T-helper 2 cell treated with Interferon-gamma antibody and Interleukin-4, amounts not matched to agents 100 ng/mL and 5 ng/mL, for 36 hours (primary cell): Measurements from ENCODE around the gene NR0B2. TPM values are rescaled to one million over a fixed set of nuclear protein-coding genes. Genes with fewer than 3 reads are reported as not detected.

ENCODE experiments used
- intact Hi-C: fragments of 100-400 bp; cut with micrococcal nuclease; formaldehyde crosslinking; loops from one replicate; pipeline ENCODE4 v1.15.1; 2023
- total RNA-seq: library from RNA; stranded (reverse); gene quantifications from 2 replicates; pipeline ENCODE4 v1.2.3, GENCODE V29; 2022

Gene NR0B2
- total RNA-seq, 1 donor from 2014 or later: not detected

GRCh38 chr1:26938004-26938658, 24.4 kb upstream of the NR0B2 start:
- intact Hi-C loops: no loop called here

GRCh38 chr1:26936823-26937222, 23.0 kb upstream of the NR0B2 start:
- intact Hi-C loops: no loop called here

DNA sequence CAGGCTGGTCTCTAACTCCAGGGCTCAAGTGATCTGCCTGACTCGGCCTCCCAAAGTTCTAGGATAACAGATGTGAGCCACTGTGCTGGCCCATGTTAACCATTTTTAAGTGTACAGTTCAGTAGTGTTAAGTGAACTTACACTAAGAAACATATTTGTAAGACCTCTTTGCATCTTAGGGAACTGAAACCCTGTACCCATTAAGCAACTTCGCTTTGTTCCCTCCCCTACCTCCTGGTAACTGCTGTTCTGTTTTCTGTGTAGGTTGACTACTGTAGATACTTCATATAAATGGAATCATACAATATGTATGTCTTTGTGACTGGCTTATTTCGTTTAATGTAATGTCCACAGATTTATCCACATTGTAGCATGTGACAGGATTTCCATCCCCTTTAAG, 18.8 kb upstream of the NR0B2 start:
- intact Hi-C loops: no loop called here

- intact Hi-C loops: no loop called here
These were observed 9.9 kb upstream of the NR0B2 start for GRCh38 chr1:26923711-26924110.

GRCh38 chr1:26922901-26923300, 9.1 kb upstream of the NR0B2 start:
- intact Hi-C loops: no loop called here

- intact Hi-C loops: no loop called here
These were observed 8.6 kb upstream of the NR0B2 start for GRCh38 chr1:26922431-26922729.

GRCh38 chr1:26921540-26922430, 8.0 kb upstream of the NR0B2 start, which contains the start of gene NUDC:
NUDC (plus strand) TSS chr1:26921743; CDS start chr1:26921849, 106 bp downstream.
- intact Hi-C loops: loop anchor here (1.0 kb wide), 2 partner anchors 21 to 56 kb away; partner anchors contain the start of gene GPATCH3

DNA sequence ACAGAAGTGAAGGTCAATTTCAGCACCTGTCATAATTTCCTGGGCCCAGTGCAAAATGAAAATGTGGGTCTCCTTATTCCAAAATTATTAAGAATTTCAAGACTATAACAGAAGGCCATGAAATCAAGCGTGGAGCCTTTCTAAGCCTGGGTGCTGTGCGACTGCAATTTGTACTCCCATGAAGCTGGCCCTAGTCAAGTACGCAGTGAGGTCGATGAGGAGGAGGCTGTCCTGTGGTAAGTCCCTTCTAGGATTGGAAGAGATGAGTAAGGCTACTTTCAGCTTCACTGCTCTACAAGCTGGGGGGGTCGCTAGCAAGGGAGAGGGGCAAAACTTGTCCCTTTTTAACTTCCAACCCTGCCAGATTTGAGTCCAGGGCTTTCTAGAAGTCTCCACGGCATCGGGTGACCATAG, 7.4 kb upstream of the NR0B2 start:
- intact Hi-C loops: loop anchor here (1.0 kb wide), 2 partner anchors 21 to 56 kb away; partner anchors contain the start of gene GPATCH3

GRCh38 chr1:26915204-26915842, 1.5 kb upstream of the NR0B2 start:
- intact Hi-C loops: no loop called here

- intact Hi-C loops: no loop called here
These were observed 404 bp downstream of the NR0B2 start for GRCh38 chr1:26913389-26913753.

DNA sequence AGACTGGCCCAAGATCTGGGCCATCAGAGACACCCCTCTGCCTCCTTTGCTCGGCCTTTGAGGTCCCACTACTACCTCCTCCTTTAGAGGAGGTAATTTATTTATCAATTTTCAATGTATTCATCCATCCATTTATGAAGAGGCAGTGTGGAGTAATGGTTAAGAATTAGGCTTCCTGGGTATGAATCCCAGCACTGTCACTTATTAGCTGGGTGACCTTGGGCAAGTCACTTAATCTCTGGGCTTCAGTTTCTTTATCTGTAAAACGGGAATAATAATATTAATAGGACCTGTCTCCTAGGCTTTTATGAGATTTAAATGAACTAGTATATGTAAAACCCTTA, 1.7 kb downstream of the NR0B2 start:
- intact Hi-C loops: no loop called here

DNA sequence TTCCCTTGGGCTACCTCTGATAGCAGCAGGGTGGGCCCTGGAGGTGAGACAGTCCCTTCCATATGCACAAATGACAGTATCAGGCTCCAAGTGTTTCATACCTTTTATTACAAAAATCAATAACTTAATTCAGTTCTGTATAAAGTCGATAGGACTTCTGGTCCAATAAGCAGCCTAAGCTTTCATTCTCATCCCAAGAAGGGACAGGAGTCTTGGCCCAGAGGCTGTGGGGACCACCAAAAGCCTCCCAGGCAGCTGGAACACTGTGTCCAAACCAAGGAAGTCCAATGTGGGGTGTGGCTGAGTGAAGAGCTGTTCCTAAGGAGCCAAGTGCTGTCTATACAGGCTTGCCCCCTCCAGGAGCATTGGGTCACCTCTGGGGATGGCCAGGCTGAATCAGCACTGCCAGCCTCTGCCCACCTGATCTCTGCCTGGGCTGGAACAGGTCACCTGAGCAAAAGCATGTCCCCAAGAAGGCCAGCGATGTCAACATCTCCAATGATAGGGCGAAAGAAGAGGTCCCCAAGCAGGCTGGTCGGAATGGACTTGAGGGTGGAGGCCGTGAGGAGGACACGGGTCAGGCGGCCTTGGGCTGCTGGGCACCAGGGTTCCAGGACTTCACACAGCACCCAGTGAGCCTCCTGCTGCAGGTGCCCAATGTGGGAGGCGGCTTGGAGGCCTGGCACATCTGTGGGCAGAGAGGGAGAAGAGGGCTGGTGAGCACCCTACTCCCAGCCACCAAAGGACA, 2.2 kb downstream of the NR0B2 start:
- intact Hi-C loops: no loop called here

- intact Hi-C loops: no loop called here
These were observed 3.2 kb downstream of the NR0B2 start for GRCh38 chr1:26910343-26911160.

GRCh38 chr1:26909951-26910342, 3.8 kb downstream of the NR0B2 start:
- intact Hi-C loops: no loop called here

DNA sequence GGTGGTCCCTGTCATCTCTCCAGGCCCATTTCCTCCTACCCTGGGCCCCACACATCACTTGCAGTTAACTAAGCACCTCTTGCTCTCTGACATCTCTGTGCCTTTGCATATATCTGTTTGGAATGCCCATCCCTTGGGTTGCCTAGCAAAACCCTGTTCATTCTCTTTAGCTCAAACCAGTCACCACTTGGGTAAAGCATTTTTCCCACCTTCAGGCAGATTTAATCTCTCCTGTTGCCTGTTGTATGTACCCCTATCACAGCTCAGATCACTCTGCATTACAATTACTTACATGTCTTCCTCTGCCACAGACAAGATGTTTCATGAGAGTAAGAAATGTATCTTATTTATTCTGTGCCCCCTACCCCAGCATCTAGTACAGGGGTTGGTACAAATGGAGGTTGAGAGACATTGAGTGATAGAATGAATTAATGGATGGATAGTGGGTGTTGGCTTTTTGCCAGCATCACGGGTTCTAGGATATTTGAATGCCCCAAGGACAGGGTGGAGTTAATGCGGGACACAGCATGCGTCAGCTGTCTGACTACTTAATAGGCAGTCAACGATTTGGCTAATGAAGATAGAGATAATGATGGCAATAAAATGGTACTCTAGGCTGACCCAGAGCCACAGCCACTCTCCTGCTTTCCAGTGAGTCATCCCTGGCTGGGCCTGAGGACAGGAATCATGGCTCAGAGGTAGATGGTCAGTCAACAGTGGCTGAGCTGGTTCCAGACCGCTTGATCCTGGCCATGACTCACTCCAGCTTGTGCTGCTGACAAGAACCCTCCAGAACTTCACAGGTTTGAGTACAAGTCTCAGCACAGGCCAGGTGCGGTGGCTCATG, 6.5 kb downstream of the NR0B2 start:
- intact Hi-C loops: no loop called here

DNA sequence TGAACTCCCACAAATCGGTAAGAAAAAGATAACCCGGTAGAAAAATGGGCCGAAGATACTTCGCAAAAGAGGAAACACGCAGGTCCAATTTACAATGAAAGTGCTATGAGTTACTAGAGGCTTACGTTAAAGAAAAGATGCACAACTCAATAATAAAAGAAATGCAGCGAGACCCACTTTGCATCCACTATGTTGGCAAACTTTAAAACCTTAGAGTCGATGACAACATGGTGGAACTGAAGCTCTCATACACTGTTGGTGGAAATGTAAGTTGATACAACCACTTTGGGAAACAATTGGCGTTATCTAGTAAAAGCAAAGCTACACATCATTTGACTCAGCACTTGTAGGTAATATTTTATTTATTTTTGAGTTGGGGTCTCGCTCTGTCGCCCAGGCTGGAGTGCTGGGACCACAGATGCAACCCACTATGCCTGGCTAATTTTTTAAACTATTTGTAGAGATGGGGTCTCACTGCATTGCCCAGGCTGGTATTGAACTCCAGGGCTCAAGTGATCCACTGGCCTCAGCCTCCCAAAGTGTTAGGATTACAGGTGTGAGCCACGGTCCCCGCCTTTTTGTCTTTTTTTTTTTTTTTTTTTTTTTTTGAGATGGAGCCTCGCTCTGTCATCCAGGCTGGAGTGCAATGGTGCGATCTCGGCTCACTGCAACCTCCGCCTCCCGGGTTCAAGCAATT, 12.8 kb downstream of the NR0B2 start:
- intact Hi-C loops: loop anchor here (1.0 to 2.0 kb wide), 2 partner anchors 20 to 36 kb away; partner anchors contain the start of gene NUDC

GRCh38 chr1:26900001-26900814, 13.6 kb downstream of the NR0B2 start, which contains the start of gene GPATCH3:
GPATCH3 (minus strand) TSS chr1:26900467; CDS start chr1:26900442, 25 bp downstream.
- intact Hi-C loops: loop anchor here (1.0 to 2.0 kb wide), 2 partner anchors 21 to 35 kb away; partner anchors contain the start of gene NUDC

- intact Hi-C loops: no loop called here
These were observed 16.4 kb downstream of the NR0B2 start for GRCh38 chr1:26897351-26897750.
